ENCODE results near the gene AMPD2.

The AMPD2 gene

GRCh38 chr1:109619576-109620400, at the start of gene AMPD2, which contains the start of gene GNAT2:
AMPD2 (plus strand) TSS chr1:109619837; CDS start chr1:109621176, 1,339 bp downstream.
GNAT2 (minus strand) TSS chr1:109619616; CDS start chr1:109612870, 6,746 bp downstream.
- peak; percentile 87 to 88 for DNase-seq

GRCh38 chr1:109570414-109570813, 49.2 kb upstream of the AMPD2 start:
- no peak for DNase-seq

DNA sequence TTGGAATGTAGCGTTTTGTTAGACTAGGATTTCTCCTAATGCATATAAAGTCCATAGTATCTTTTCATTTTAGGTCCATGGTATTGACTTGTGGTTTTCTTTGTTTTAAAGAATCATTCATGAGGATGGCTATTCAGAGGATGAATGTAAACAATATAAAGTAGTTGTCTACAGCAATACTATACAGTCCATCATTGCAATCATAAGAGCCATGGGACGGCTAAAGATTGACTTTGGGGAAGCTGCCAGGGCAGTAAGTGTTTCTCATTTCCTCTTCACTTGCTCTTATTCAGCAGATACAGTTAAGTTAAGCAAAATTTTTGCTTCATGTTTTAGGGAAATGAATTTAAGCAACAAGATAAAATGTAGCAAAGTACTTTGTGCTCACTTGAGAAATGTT, 45.9 kb upstream of the AMPD2 start:
- DNase-seq, result peak in 1 of 2 donors; percentile 8

DNA sequence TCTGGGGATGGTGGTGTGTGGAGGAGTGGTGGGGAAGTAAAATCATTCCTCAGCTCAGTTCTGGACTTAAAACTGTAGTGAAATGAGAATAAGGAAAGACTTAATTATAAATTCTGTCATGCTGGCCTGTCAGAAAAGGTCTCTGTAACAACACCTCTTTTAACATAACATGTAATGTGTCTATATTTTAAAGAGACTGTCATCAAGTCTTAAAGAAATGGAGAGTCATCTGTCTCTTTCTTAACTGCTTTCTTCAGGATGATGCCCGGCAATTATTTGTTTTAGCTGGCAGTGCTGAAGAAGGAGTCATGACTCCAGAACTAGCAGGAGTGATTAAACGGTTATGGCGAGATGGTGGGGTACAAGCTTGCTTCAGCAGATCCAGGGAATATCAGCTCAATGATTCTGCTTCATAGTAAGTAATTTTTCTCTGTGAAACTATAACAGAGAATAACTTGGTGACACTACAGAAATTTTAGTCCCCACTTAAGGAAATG, 40.6 kb upstream of the AMPD2 start:
- DNase-seq, result no peak

DNA sequence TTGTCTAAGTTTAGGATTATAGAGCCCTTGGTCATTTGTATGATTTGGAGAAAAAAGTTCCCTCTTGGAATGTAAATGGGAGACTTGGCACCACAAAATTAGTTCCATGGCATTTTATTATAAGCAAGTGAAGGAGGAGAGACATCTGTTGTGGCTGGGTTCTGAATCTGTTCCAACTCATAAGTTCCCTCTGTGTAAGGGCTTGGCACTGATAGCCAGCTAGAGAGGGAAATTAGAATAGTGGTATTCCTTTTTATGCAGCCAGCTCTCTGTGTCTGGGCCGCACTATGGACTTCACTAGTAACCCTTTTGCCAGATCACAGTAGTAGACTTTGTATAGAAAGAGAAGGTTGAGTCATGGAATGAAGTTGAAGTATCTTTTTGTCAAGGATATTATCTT, 40.1 kb upstream of the AMPD2 start:
- DNase-seq, result no peak

GRCh38 chr1:109582021-109582420, 37.6 kb upstream of the AMPD2 start:
- DNase-seq, result no peak

DNA sequence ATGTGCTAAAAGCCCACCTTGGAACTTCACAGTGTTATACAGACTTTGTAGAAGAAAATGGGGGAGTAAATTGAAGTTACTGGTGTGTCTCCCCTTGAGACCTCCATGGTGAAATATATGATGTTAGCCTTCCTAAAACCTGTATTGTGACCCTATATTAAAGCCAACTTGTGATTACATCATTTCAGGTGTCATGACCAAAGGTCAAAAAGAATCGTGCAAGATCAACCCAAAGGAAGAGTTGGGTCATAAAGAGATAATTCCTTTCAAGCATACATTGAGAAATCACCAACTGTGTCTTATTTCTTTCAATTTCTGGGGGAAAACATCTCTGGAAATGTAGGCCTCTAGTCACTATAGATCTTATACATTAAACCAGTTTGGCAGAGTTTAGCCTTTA, 34.9 kb upstream of the AMPD2 start:
- no peak for DNase-seq

DNA sequence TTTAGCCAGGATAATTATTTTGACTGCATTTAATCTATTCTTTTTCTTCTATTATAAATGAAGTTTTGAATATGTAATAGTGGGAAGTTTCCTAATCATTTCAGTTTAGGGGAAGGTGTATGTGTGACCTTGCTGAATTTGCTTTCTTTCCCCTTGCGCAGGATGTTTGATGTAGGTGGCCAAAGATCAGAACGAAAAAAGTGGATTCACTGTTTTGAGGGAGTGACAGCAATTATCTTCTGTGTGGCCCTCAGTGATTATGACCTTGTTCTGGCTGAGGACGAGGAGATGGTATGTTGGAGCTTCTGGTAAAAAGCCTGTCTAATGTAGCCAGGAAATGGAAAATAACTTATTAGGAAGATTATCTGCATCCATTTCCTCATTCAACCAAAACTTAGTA, 33.6 kb upstream of the AMPD2 start:
- DNase-seq, result no peak

- DNase-seq, result no peak
These were observed 30.5 kb upstream of the AMPD2 start for GRCh38 chr1:109589177-109589576.

DNA sequence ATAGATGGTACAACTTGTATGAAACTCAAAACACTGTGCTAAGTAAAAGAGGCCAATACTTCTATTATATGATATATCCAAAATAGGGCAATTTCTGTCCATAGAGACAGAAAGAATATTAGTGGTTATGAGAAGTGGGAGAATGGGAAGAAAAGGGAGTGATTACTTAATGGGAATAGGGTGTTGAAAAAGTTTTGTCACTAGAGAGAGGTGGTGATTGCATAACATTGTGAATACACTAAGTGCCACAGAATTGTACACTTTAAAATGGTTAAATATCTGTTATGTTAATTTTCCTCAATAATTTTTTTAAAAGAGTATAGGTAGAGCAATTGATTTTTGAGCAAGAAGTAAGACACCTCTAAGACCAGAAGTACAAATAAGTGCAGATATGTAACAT, 30.0 kb upstream of the AMPD2 start:
- no peak for DNase-seq

DNA sequence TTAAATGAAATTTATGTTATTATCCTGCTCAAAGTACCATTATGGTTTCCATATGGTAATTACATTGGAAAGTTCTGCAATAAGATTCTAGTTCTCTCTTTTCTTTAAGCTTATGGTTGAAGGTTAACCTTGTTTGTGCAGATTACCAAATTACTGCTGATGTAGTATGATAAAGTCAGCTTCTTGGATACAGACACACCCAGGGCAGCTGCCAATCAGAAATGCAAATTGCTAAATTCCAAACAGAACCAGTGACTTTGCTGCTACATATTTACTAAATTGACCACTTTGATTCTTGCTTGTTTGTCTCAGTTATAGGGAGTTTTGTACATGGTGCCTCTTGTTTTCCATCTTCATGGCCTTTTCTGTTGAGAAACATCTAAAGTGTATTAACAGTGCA, 26.7 kb upstream of the AMPD2 start:
- no peak for DNase-seq

- DNase-seq, result no peak
These were observed 24.1 kb upstream of the AMPD2 start for GRCh38 chr1:109595531-109595930.

GRCh38 chr1:109598156-109598555, 21.5 kb upstream of the AMPD2 start:
- DNase-seq, result no peak

- DNase-seq, result no peak
These were observed 21.0 kb upstream of the AMPD2 start for GRCh38 chr1:109598655-109599054.

DNA sequence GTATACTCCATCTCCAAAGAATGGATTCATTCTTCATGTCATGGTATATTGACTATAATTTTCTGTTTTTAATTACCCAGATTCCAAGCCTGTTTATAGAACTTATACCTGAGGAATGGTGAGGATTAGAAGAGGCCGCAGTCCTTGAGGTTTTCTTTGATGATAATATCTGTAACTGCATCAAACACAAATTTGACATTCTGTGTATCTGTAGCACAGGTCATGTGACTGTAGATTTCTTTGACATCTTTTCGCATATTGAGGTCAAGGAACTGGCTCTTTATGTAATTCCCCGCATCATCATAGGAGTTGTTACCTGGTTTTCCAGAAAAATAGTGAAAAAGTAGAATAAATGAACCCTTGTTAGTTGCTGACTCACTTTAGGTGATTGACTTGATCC, 16.4 kb upstream of the AMPD2 start:
- DNase-seq, result peak in 1 of 2 donors; percentile 24

- DNase-seq, result no peak
These were observed 14.3 kb upstream of the AMPD2 start for GRCh38 chr1:109605381-109605780.

DNA sequence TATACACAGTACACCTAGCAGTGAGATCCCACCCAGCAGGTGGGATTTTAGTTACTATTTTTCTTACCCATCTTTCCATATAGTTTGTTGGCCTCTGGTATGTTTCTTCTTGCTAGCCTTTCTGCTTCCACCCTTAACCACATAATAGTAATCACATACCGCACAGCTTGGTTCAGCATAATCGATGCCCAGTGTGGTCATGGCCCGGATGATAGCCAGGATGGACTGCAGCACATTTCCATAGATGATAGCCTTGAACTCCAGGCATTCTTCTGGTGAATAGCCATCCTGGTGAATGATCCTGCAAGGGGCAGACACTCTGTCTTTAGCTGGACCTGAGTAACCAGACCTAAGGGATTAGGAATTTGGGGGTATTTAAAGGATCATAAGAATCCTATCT, 9.8 kb upstream of the AMPD2 start:
- no peak for DNase-seq

GRCh38 chr1:109610609-109611307, 8.9 kb upstream of the AMPD2 start:
- DNase-seq, result no peak

GRCh38 chr1:109611308-109611990, 8.2 kb upstream of the AMPD2 start:
- no peak for DNase-seq

GRCh38 chr1:109613361-109614147, 6.1 kb upstream of the AMPD2 start:
- no peak for DNase-seq

GRCh38 chr1:109615879-109616278, 3.8 kb upstream of the AMPD2 start:
- peak; percentile 55 to 72 for DNase-seq

DNA sequence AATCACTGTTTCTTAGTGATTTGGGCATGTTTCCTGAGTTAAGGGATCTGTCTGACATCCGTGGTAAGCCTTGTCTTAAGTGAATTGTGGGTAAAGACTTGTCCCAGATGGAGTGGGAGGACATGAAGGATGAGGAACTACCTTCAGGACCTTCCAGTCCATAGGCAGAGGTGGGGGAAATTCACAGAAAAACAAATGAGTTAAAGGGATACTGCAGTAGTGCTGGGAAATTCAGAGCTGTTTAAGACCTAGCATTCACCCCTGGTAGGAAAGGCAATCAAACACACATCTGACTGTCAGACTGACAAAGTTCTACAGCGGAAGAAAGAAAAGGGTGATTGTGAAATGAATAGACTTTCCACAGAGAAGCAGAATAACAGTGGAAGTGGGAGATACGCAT, 3.2 kb upstream of the AMPD2 start:
- no peak for DNase-seq

Data from CD4-positive, alpha-beta T cell treated with Interleukin-1 beta for 1 hour (primary cell).